ENCODE measurements around the gene VWA2. TPM values are rescaled to one million over a fixed set of nuclear protein-coding genes. Genes with fewer than 3 reads are reported as not detected.

VWA2 gene
- total and polyA plus RNA-seq, 2 of the 4 experiments (the other 2 are of a cell fraction), result not detected

- DNase-seq (no peak), ATAC-seq (ENCODE audit: low read depth) (no peak)
- H2BK120ac ChIP-seq (ENCODE audit: low read depth, low read length), result no peak overlapping the region
- no peak overlapping the region for H3K56ac ChIP-seq (ENCODE audit: extremely low read depth, insufficient read depth, low read length)
- no peak overlapping the region for H2AFZ ChIP-seq (replicated peaks; ENCODE audit: low read length, poor library complexity)
- H3K27ac ChIP-seq (ENCODE audit: insufficient read depth, low read length), result no peak overlapping the region
- H4K5ac ChIP-seq (ENCODE audit: low read depth, low read length), result no peak overlapping the region
- no CpG with 5 or more reads among the region's 1 CpG for WGBS, 2 experiments (ENCODE audit: extremely low coverage in 2 of 2, insufficient read length in 1 of 2)
- dilution Hi-C loops (cut with HindIII; ENCODE audit: low sequenced_read_pairs, unreplicated experiment), result no loop called here
- no peak overlapping the region for H2BK15ac ChIP-seq (ENCODE audit: low read depth, low read length)
- no peak for TF ChIP-seq BHLHE40 (IDR thresholded peaks at IDR 0.05; ENCODE audit: low read depth, low read length)
- TF ChIP-seq MAZ (IDR thresholded peaks at IDR 0.05; ENCODE audit: borderline replicate concordance, low read depth, low read length), result no peak
- TF ChIP-seq RAD21 (IDR thresholded peaks at IDR 0.05; ENCODE audit: low read length), result no peak
- no peak for TF ChIP-seq ELK1 (IDR thresholded peaks at IDR 0.05; ENCODE audit: borderline replicate concordance, low read depth, low read length)
- TF ChIP-seq MXI1 (IDR thresholded peaks at IDR 0.05; ENCODE audit: borderline replicate concordance, low read depth, low read length), result no peak
- no peak for TF ChIP-seq NFE2L2 (IDR thresholded peaks at IDR 0.05; ENCODE audit: low read depth, low read length)
- TF ChIP-seq RFX5 (IDR thresholded peaks at IDR 0.05; ENCODE audit: low read depth, low read length), result no peak
- TF ChIP-seq MAFK (IDR thresholded peaks at IDR 0.05; ENCODE audit: low read depth, low read length), result no peak
- TF ChIP-seq USF2 (IDR thresholded peaks at IDR 0.05; ENCODE audit: low read depth, low read length), result no peak
- TF ChIP-seq CTCF (conservative IDR thresholded peaks at IDR 0.05; ENCODE audit: low read depth, low read length), result no peak
- no peak for TF ChIP-seq POLR2A (IDR thresholded peaks at IDR 0.05; ENCODE audit: low read depth, low read length)
- no peak for TF ChIP-seq FOS (IDR thresholded peaks at IDR 0.05; ENCODE audit: low read depth, low read length)
- TF ChIP-seq CEBPB (IDR thresholded peaks at IDR 0.05; ENCODE audit: low read depth, low read length), result no peak
- no peak for TF ChIP-seq SMC3 (IDR thresholded peaks at IDR 0.05; ENCODE audit: low read depth, low read length)
- H3K4ac ChIP-seq (ENCODE audit: low read depth, low read length), result no peak overlapping the region
- H3K18ac ChIP-seq (ENCODE audit: low read depth, low read length), result no peak overlapping the region
- no peak overlapping the region for H4K8ac ChIP-seq (ENCODE audit: low read depth in 2 of 2, low read length in 2 of 2)
- H3K23ac ChIP-seq (ENCODE audit: low read depth, low read length), result no peak overlapping the region
- peaks cover 13% of the 10 kb centered on the region for H3K27me3 ChIP-seq (ENCODE audit: control insufficient read depth, insufficient read depth, low read length)
- CTCF ChIA-PET, result no interaction called here
- H2AK9ac ChIP-seq (replicated peaks; ENCODE audit: low read depth, low read length, poor library complexity), result no peak overlapping the region
- POLR2A ChIA-PET (ENCODE audit: unreplicated experiment), result interaction anchor here (0.6 kb wide), 1 partner anchor 9 kb away, joined by 4 read pairs; no protein-coding TSS in a partner anchor
- H2AK5ac ChIP-seq (ENCODE audit: low read depth, low read length), result no peak overlapping the region
- no peaks in the 10 kb centered on the region for H4K20me1 ChIP-seq (ENCODE audit: insufficient read depth, low read length)
- no peak overlapping the region for H2BK20ac ChIP-seq (ENCODE audit: low read depth, low read length)
- intact Hi-C loops (cut with micrococcal nuclease), result no loop called here
- no peaks in the 10 kb centered on the region for H3K79me1 ChIP-seq (ENCODE audit: low read depth in 1 of 2, low read length in 2 of 2)
- H3K4me1 ChIP-seq (ENCODE audit: control insufficient read depth, insufficient read depth, low read length), result no peaks in the 10 kb centered on the region
- no peak overlapping the region for H2BK5ac ChIP-seq (ENCODE audit: low read depth, low read length, poor library complexity, severe bottlenecking)
- no TSS peak for BruUV-seq (replicated peaks)
- no peak overlapping the region for H3K4me3 ChIP-seq (ENCODE audit: insufficient read depth, low read depth, low read length)
- no peak overlapping the region for H4K91ac ChIP-seq (ENCODE audit: insufficient read depth, low read depth, low read length)
- H3K14ac ChIP-seq (replicated peaks; ENCODE audit: low read depth, low read length), result no peak overlapping the region
- in situ Hi-C loops (cut with MboI; ENCODE audit: low sequenced_read_pairs), result no loop called here
- H3K9me1 ChIP-seq (ENCODE audit: insufficient read depth, low read length), result no peaks in the 10 kb centered on the region
- H3K36me3 ChIP-seq (ENCODE audit: control insufficient read depth, insufficient read depth, low read length), result no peaks in the 10 kb centered on the region
- no peak overlapping the region for H3K9ac ChIP-seq (ENCODE audit: low read depth, low read length)
- no peaks in the 10 kb centered on the region for H3K9me3 ChIP-seq (ENCODE audit: control insufficient read depth, insufficient read depth, low read length)
- H3K4me2 ChIP-seq (ENCODE audit: low read depth, low read length), result no peak overlapping the region
Observed at GRCh38 chr10:114255227-114255626, 16.2 kb downstream of the VWA2 start.
